SJCRH30 (cell line): Measurements from ENCODE around the gene CCDC57. TPM values are rescaled to one million over a fixed set of nuclear protein-coding genes. Genes with fewer than 3 reads are reported as not detected.

Source experiments
- DNase-seq, 2 experiments: peaks; one replicate each; pipeline ENCODE4 v3.0.0-alpha.2; 2015 to 2020
- H3K27ac ChIP-seq: fragments of 250-450 bp; sonication (Bioruptor Pico); 2 replicates; pipeline ENCODE4 v1.5.1; 2020; ENCODE audit warnings: mild to moderate bottlenecking, moderate library complexity
- H3K27me3 ChIP-seq: fragments of 250-450 bp; sonication (Bioruptor Pico); 2 replicates; pipeline ENCODE4 v1.5.1; 2020; ENCODE audit warnings: mild to moderate bottlenecking, moderate library complexity
- H3K36me3 ChIP-seq: fragments of 250-450 bp; sonication (Bioruptor Pico); 2 replicates; pipeline ENCODE4 v1.5.1; 2020; ENCODE audit warnings: mild to moderate bottlenecking, moderate library complexity
- H3K4me1 ChIP-seq: fragments of 250-450 bp; sonication (Bioruptor Pico); 2 replicates; pipeline ENCODE4 v1.5.1; 2020; ENCODE audit warnings: mild to moderate bottlenecking, moderate library complexity
- H3K4me3 ChIP-seq: fragments of 250-450 bp; sonication (Bioruptor Pico); 2 replicates; pipeline ENCODE4 v1.5.1; 2020; ENCODE audit warnings: mild to moderate bottlenecking, moderate library complexity
- H3K9me3 ChIP-seq: fragments of 250-450 bp; sonication (Bioruptor Pico); replicated peaks from 2 replicates; pipeline ENCODE4 v1.5.1; 2020; ENCODE audit warnings: mild to moderate bottlenecking, moderate library complexity
- total RNA-seq: library from RNA; depleted of rRNA; stranded (reverse); fragments of >200 nt; shearing (Covaris generic); gene quantifications from 2 replicates; pipeline ENCODE4 v1.2.3, GENCODE V29; 2014

Gene CCDC57
- total RNA-seq, 1 experiment from 2014 or later = 23.5 TPM

DNA sequence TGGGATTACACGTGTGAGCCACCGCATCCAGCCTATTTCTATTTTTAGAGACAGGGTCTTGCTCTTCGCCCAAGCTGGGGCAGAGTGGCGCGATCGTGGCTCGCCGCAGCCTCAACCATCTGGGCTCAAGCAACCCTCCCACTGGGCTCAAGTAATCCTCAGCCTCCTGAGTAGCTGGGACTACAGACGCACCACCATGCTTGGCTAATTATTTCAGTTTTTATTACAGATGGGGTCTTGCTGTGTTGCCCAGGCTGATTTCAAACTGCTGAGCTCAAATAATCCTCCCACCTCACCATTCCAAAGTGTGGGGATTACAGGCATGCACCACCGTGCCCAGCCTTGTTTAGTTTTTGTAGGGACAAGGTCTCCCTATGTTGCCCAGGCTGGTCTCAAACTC lies 53.8 kb downstream of the CCDC57 start:
- Histone ChIP-seq H3K27ac (no peak overlapping the region), H3K36me3 (no peaks in the 10 kb centered on the region)
- no peak for DNase-seq

GRCh38 chr17:82157046-82158035 lies 55.3 kb downstream of the CCDC57 start:
- Histone ChIP-seq H3K4me3 (no peak overlapping the region), H3K36me3 (no peaks in the 10 kb centered on the region), H3K4me1 (no peaks in the 10 kb centered on the region), H3K27me3 (no peaks in the 10 kb centered on the region), H3K9me3 (0 out of 2 replicates have a peak, but pooled peaks cover 3% of the 10 kb centered on the region), H3K27ac (no peak overlapping the region)
- DNase-seq = no peak

More for the DNA sequence above, 53.8 kb downstream of the CCDC57 start:
- Histone ChIP-seq H3K4me3 (no peak overlapping the region), H3K9me3 (0 out of 2 replicates have a peak, but pooled peaks cover 3% of the 10 kb centered on the region), H3K4me1 (no peaks in the 10 kb centered on the region), H3K27me3 (no peaks in the 10 kb centered on the region)

GRCh38 chr17:82156284-82156925 lies 56.2 kb downstream of the CCDC57 start:
- H3K9me3 ChIP-seq = 0 out of 2 replicates have a peak, but pooled peaks cover under 1% of the 10 kb centered on the region
- H3K4me1 ChIP-seq = no peaks in the 10 kb centered on the region
- H3K36me3 ChIP-seq = no peaks in the 10 kb centered on the region

GRCh38 chr17:82155606-82156005 lies 57.0 kb downstream of the CCDC57 start:
- Histone ChIP-seq H3K4me1 (no peaks in the 10 kb centered on the region), H3K36me3 (no peaks in the 10 kb centered on the region), H3K9me3 (no peaks in the 10 kb centered on the region), H3K27ac (no peak overlapping the region), H3K4me3 (no peak overlapping the region), H3K27me3 (no peaks in the 10 kb centered on the region)
- no peak for DNase-seq

More at GRCh38 chr17:82156284-82156925, 56.2 kb downstream of the CCDC57 start:
- no peak overlapping the region for H3K27ac ChIP-seq
- no peak for DNase-seq
- no peak overlapping the region for H3K4me3 ChIP-seq
- no peaks in the 10 kb centered on the region for H3K27me3 ChIP-seq

DNA sequence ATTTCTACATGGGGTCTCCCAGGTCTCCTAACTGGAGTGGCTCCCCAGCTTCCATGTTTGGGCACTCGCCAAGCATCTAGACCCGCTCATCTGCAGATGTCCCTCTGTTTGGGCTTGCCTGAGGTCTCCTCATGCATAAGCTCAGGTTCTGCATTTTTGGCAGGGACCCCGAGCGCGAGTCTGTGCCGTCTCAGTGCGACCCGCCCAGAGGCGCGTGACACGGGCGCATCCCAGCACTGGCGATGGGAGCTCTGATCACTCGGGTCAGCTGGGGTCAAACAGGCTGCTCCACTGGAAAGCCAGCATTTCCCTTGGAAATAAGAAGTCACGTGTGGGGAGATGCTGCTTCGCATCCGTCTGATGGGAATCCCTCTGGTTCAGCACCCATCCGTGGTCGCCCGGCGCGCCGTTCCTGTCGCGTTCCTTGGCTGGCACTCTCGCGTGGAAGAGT lies 57.7 kb downstream of the CCDC57 start:
- Histone ChIP-seq H3K4me3 (no peak overlapping the region), H3K27me3 (no peaks in the 10 kb centered on the region), H3K4me1 (no peaks in the 10 kb centered on the region), H3K9me3 (no peaks in the 10 kb centered on the region), H3K27ac (no peak overlapping the region), H3K36me3 (no peaks in the 10 kb centered on the region)
- no peak for DNase-seq

DNA sequence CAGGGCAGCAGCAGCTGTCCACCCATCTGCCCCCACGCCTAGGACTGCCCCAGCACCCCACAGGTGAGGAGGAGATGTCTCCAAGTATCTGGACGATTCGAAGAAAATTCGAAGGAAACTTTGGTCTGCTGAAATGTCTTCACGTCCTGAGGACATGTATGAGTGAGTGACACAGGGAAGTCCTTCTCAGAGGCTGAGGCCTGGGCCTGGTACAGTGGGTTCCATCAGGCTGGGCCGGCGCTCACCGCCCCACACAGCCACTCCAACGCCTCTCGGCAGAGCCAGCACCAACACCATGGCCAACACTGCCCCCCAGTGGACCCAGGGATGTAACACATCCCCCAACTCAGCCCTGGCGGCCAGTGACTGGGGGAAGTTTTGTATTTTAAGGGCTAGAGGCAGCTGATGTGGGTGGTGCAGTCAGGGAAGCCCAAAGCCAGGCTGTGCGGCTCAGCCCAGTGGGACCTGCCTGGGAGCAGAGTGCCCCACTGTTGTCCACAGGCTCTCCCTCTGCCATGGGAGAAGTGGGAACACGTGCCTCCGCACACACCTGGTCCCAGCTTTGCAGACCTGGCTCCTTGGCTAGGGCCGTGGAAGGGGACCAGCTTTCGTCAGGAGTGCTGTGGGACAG lies 58.8 kb downstream of the CCDC57 start:
- Histone ChIP-seq H3K4me3 (no peak overlapping the region), H3K9me3 (no peaks in the 10 kb centered on the region), H3K36me3 (no peaks in the 10 kb centered on the region), H3K27me3 (no peaks in the 10 kb centered on the region), H3K27ac (no peak overlapping the region), H3K4me1 (no peaks in the 10 kb centered on the region)
- peak; percentile 89 to 96 for DNase-seq

DNA sequence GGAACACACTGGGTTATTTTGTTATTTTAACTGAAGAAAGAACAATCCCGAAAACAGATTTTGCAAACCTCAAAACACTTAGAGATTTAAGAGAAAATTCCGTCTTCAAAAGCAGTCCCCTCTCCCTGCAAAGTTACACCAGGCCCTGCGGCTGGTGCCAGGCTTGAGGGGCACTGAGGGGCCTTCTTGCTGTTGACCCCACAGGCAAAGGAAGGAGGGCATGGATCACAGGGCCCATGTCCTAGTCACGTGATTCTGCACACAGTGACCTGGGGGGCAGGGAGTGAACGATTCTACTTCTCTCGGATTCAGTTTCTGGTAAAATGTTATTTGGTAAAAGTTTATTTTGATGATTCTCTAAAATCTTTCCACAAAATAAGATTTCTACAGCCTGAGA lies 59.3 kb downstream of the CCDC57 start:
- no peak for DNase-seq
- Histone ChIP-seq H3K4me1 (no peaks in the 10 kb centered on the region), H3K9me3 (no peaks in the 10 kb centered on the region), H3K27me3 (no peaks in the 10 kb centered on the region), H3K4me3 (no peak overlapping the region), H3K27ac (no peak overlapping the region), H3K36me3 (no peaks in the 10 kb centered on the region)

GRCh38 chr17:82152556-82153294 lies 59.9 kb downstream of the CCDC57 start:
- Histone ChIP-seq H3K4me3 (no peak overlapping the region), H3K36me3 (no peaks in the 10 kb centered on the region), H3K9me3 (no peaks in the 10 kb centered on the region), H3K4me1 (no peaks in the 10 kb centered on the region), H3K27ac (no peak overlapping the region), H3K27me3 (no peaks in the 10 kb centered on the region)
- DNase-seq = no peak

DNA sequence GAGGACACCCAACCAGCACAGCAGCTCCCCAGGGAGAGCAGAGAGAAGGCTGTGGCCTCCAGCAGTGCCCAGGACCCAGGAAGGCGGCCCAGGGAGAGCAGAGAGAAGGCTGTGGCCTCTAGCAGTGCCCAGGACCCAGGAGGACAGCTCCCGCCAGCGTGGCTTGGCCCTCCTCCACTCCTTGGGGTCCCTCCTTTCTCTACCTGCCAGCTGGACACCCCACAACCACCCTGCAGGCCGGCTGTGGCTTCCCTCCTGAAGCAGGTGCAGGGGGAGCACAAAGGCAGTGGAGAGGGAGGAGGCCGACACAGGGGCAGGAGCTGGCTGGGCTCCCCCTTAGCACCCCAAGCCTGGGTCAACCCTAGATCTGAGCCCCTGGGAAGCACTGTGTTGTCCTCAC lies 60.5 kb downstream of the CCDC57 start:
- no peak for DNase-seq
- Histone ChIP-seq H3K9me3 (no peaks in the 10 kb centered on the region), H3K27me3 (no peaks in the 10 kb centered on the region), H3K4me3 (no peak overlapping the region), H3K36me3 (no peaks in the 10 kb centered on the region), H3K27ac (no peak overlapping the region), H3K4me1 (no peaks in the 10 kb centered on the region)

DNA sequence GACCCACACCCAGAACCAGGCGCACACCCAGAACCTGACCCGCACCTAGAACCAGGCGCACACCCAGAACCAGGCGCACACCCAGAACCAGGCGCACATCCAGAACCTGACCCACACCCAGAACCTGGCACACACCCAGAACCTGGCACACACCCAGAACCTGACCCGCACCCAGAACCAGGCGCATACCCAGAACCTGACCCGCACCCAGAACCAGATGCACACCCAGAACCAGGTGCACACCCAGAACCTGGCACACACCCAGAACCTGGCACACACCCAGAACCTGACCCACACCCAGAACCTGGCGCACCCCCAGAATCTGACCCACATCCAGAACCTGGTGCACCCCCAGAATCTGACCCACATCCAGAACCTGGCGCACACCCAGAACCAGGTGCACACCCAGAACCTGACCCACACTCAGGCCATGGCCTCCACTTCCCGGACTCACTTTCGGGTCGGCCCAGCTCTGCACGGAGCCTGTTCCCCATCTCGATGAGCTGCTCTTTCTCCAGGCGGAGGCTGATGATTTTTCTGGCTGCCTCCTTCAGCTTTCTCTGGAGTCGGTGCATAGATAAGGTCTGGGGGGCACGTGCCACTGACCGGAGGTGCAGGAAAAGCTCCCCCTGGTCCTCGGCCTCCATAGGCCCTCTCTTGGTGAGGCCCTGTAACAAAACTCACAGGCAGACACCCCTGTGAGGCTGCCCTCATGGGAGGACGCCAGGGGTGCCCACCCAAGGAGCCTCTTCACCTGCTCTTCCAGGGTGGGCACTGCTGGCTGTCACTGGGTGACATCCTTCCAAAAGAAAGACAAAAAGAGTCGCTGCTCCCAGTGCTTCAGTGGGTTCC lies 61.3 kb downstream of the CCDC57 start:
- Histone ChIP-seq H3K27me3 (no peaks in the 10 kb centered on the region), H3K9me3 (no peaks in the 10 kb centered on the region), H3K36me3 (no peaks in the 10 kb centered on the region), H3K27ac (no peak overlapping the region), H3K4me1 (no peaks in the 10 kb centered on the region), H3K4me3 (no peak overlapping the region)
- no peak for DNase-seq

DNA sequence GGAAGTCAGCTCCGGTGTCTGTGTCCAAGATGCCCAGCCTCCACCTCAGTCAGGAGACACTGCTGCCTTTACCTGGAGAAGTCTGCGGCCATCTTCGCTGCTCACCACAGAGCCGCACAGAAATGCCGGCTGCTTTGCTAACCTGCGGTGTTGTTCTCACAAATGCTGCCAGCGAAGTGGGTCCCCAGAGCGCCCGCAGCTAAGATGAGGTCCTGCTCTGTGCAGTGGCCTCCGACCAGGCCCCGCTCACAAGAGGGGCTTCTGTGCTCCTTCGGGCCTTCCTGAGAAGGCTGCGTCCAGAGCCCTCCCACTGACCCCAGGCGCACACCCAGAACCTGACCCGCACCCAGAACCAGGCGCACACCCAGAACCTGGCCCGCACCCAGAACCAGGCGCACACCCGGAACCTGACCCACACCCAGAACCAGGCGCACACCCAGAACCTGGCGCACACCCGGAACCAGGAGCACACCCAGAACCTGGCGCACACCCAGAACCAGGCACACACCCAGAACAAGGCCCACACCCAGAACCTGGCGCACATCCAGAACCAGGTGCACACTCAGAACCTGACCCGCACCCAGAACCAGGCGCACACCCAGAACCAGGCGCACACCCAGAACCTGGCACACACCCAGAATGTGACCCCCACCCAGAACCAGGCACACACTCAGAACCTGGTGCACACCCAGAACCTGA lies 63.1 kb downstream of the CCDC57 start:
- H3K27me3 ChIP-seq = no peaks in the 10 kb centered on the region
- H3K27ac ChIP-seq = no peak overlapping the region
- no peaks in the 10 kb centered on the region for H3K4me1 ChIP-seq
- no peaks in the 10 kb centered on the region for H3K9me3 ChIP-seq
- H3K36me3 ChIP-seq = no peaks in the 10 kb centered on the region
- no peak overlapping the region for H3K4me3 ChIP-seq
- DNase-seq = no peak

DNA sequence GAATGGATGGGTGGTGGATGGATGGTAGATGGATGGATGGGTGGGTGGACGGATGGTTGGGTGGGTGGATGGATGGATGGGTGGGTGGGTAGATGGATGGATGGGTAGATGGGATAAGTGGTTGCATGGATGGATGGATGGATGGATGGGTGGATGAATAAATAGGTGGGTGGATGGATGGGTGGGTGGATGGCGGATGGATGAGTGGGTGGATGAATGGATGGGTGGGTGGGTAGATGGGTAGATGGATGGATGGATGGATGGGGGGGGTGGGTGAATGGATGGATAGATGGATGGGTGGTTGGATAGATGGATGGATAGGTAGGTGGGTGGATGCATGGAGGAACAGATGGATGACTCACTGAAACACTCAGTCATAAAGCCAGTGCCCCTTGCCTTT lies 63.6 kb downstream of the CCDC57 start:
- no peaks in the 10 kb centered on the region for H3K27me3 ChIP-seq
- H3K4me3 ChIP-seq = no peak overlapping the region
- H3K36me3 ChIP-seq = no peaks in the 10 kb centered on the region
- no peak for DNase-seq
- H3K27ac ChIP-seq = no peak overlapping the region
- H3K9me3 ChIP-seq = no peaks in the 10 kb centered on the region
- H3K4me1 ChIP-seq = no peaks in the 10 kb centered on the region

DNA sequence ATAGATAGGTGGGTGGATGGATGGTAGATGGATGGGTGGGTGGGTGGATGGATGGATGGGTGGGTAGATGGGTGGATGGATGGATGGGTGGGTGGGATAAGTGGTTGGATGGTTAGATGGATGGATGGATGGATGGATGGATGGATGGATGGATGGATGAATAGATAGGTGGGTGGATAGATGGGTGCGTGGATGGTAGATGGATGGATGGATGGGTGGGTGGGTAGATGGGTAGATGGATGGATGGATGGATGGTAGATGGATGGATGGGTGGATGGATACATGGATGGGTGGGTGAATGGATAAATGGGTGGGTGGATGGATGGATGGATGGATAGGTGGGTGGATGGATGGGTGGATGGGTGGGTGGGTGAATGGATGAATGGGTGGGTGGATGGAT lies 64.6 kb downstream of the CCDC57 start:
- H3K9me3 ChIP-seq = no peaks in the 10 kb centered on the region
- H3K4me3 ChIP-seq = no peak overlapping the region
- H3K4me1 ChIP-seq = no peaks in the 10 kb centered on the region
- H3K36me3 ChIP-seq = no peaks in the 10 kb centered on the region
- no peak overlapping the region for H3K27ac ChIP-seq
- no peak for DNase-seq
- H3K27me3 ChIP-seq = no peaks in the 10 kb centered on the region
